GM18508 (cell line): Measurements from ENCODE around the gene TRIM3.
"Not testable (repeated sequence)": the region's sequence is repeated elsewhere in the genome, so short reads cannot be mapped to it uniquely, and the experiment has no call there.

Source experiments
- ATAC-seq: cut with Tn5 transposase; IDR thresholded peaks from one replicate; pipeline ENCODE4 v1.9.1; 2021; ENCODE audit warnings: moderate number of reproducible peaks; ENCODE audit not compliant: insufficient read depth, unreplicated experiment

The TRIM3 gene

DNA sequence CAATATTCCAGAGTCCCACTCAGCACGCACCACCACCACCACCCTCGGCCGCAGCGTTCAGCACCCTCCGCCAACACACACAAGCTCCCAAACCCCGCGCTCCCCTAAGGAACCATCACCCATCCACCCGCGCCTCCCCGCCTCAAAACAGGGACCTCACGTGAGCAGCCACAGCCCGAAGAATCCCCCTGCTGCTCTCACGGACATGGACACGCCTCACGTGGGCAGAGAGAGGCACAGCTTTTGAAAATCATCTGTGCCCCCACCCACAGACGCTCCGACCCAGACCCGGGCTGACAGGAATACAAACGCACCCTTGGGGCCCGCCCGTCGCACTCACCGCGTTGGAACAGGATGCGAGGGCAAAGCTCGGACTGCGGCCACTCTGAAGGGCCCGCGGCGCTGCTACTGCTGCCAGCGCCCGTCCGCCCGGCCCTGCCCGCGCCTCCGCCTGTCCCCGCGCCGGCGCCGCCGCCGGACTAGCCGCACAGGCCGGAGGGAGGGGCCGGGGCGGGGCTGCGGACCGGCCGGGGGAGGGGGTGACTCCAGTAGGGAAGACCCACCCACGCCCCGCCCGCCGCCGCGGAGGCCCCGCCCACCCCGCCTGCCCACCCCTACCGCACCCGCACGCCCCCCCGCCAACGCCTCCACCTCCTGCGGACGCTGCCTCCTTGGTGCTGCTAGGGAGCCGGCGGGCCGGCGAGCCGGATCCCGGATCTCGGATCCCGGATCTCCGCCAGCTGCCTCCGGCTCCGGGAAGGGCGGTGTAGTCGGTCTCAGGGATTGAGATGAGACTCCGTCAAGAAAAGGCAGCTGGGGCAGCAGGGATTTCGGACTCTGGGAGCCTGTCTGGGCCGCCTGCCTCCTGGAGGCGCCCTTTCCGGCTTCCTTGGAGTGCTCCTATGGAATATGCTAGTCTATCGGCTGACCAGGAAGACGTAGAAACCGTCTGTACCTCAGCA is at the start of gene TRIM3:
Gene TRIM3 (minus strand): TSS at position 491 of the 962 bp plus-strand sequence. CDS start 8,246 bp downstream, outside the sequence.
- no peak for ATAC-seq

DNA sequence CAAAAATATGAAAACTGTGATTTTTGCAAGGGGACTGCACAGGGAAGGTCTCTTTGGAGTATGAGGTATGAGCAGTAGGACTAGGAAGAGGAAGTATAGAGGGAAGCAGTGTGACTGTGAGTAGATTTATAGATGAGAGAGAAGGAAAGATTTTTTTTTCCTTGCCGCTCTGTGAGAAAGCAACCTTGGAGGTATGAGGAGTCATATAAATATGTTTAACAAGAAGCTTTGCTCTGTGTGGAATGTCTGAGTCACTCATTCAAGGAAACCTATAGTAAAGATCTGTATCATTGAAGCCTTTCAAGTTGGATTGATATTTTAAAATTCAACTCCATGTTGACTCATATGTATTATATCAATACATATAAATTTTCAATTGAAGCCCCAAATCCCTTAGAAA is 49.5 kb upstream of the TRIM3 start:
- no peak for ATAC-seq

DNA sequence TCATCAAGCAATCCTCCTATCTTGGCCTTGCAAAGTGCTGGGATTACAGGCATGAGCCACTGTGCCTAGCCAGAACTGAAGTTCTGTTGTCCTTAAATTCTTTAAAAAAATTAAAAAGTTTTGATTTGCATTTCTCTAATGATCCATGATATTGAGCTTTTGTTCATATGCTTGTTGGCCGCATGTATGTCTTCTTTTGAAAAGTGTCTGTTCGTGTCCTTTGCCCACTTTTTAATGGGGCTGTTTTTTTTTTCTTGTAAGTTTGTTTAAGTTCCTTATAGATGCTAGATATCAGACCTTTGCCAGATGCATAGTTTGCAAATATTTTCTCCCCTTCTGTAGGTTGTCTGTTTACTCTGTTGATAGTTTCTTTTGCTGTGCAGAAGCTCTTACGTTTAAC is 48.2 kb upstream of the TRIM3 start:
- ATAC-seq = not testable (repeated sequence)

DNA sequence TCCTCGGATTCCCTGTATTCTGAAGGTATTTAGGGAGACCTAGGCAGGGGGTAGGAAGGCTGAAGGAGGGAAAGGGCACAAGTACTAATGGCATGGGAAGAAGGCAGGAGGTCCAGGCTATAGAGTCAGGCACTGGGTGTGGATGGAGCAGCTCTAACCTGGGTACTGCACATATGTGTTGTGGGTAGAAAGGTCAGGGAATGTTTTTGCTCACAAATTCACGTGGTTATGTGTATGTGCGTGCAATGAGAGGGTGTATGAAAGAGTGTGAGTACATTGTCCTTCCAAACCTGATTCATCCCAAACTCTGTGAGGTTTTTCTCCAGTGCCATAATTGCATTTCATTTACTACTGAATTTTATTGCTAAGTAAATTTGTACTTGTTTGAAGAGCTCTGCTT is 46.5 kb upstream of the TRIM3 start:
- no peak for ATAC-seq

DNA sequence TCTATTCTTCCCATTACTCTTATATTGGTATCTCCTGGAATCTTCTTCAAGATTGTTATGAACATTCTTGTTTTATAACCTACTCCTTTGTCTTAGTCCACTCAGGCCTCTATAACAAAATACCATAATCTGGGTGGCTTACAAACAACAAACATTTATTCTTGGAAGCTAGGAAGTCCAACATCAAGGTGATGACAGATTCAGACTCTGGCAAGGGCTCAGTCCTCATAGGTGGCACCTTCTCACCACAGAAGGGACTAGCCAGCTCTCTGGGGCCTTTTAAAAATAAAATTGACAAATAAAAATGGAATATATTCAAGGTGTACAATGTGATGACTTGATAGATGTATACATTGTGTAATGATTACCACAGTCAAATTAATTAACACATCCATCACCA is 43.1 kb upstream of the TRIM3 start:
- no peak for ATAC-seq

DNA sequence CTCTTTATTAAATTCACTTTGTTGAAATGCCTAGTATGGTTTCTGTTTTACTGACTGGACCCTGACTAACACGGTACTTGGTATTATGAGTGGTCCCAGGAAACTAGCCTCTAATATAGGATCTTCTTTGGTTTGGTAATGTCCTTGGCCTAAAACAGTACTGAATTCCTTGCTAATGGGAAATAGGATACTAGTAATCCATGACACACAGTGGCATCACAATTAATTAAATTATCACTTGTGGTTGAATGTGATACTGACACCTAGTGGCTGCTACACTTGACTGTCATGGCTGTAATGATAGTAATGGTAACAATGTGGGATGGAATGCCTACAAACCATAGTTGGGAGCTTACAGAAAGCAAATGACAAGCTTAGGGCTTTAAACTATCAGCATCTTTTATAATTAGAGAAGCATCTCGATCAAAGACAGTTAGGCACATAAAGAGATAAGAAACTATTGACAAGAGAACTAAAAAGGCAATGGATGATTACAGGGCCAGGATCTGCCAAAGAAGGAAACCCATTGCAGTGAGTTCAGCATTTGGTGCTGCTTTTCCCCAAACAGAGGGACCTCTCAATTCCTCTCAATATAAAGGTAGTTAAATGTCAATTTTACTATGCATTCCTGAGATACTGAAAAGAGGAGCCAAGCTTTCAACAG is 32.0 kb upstream of the TRIM3 start:
- ATAC-seq = no peak

DNA sequence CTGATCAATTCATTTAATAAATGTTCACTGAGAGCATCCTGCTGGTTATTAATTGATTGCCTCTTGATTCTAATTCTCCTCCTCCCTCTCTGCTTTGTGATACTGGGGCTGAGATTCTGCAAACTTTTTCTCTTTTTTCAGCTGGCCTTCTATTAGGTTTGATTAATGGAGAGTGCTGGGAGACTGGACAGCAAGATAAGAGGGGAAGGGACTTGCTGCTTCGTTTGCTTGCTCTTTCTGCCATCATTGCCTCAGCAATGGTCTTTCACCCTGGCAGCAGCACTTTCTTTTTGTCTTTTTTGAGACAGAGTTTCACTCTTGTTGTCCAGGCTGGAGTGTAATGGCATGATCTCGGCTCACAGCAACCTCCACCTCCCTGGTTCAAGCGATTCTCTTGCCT is 30.4 kb upstream of the TRIM3 start:
- no peak for ATAC-seq

DNA sequence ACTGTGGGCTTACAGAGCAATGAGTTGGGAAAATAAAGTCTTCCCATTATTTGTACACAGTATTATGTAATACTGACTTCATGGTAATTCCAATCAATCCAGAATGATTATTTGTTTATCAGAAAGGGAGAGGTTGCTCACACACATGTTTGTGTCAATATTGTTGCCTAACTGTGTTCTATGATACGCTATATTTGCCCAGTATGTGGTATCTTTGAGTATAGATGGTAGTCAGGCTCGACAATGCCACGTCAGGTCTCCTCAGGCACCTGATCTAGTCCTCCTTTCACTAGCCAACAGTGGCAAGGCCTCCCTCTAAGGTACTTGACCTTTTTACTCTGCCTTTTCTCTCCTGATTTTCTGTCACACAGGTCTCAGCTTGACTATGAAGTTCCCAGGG is 28.6 kb upstream of the TRIM3 start:
- no peak for ATAC-seq

DNA sequence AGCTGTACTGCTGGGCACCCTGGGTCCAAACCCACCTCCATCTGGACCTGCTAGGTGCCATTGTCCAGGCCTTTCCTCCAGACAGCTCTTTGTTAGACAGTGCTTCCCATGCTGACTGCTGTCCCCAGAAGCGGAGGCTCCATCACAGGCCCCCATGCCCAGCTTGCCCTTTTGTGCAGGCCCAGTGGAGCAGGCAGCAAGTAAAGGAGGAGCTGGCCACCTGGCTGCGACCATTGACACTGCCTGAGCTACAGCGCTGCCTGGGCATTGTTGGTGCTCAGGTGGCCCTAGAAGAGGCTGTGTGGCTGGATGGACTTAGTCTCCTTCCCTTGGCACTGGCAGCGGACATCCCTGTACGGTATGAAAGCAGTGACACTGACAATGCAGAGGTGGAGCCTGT is 24.8 kb upstream of the TRIM3 start:
- ATAC-seq = no peak

DNA sequence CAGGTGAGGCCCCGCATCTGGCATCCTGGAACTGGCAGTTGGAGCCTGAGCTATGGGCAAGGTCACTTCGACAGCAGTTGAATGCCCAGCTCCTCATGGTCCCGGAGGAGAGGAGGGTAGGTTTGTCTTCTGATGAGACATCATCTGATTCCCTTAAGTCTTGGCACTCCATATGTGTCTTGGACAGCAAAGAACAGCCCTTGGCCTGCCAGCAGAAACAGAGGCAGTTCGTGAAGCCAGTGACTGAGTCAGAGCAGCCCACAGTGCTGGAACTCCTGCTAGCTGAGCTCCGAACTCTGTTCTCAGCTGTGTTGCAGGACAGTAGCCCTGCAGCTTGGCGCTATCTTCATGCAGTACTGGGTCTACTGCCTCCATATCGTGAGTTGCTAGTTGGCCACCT is 24.4 kb upstream of the TRIM3 start:
- ATAC-seq = no peak

DNA sequence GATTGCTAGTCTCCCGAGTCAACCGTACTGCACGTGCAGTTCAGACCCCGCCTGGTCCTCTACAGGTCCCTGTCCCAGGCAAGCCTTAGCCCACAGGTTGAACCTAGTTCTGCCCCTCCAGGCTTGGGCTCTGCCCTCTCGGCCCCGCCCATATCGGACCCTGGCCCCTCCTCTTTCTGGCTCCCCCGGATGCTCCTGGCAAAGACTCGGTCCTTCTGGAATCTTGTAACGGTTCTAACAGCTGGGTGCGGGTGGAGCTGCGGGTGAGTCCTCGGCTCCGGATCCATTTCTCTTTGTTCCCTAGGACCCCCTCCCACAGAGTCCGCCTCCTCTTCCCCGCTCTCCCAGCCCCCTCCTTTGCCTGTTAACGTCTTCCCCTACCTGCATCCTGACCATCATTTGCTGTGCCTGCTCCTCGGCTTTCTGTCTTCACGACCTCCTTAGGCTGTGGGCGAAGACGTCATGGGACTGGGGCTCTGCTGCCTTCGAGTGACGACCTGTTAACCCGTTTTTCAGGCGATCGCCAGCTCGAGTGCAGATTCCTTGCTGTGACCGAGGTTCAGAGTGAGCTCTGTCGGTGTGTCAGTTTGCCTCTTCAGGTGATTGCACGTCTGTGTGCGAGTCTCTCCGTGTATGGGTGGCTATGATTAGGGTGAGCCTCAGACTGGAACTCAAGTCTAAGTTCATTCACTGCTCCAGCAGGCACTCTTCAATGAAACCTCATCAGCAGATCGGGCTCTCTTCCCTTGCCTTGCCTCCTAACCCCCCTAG is 23.5 kb upstream of the TRIM3 start, which contains the start of gene DNHD1:
Gene DNHD1 (plus strand): TSS at position 212 of the 771 bp plus-strand sequence. CDS start 936 bp downstream, outside the sequence.
- ATAC-seq = no peak

DNA sequence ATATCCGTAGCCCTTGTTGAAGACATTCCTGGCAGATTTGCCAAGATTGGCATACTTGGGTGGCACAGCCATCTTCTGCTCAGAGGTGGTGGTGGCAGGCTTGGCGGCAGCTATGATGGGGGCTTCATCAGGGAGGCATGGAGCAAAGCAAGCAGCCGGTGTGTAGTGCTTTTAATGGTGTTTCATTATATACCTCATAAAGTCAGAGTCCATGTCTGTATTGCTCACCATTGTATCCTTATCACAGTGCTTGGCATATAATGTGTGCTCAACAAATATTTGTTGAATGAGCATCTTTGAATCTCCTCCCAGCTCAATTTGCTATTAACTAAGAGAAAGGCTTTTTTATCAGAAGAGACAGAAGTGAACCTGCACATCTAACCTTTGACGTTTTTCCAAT is 15.6 kb upstream of the TRIM3 start:
- ATAC-seq = no peak

DNA sequence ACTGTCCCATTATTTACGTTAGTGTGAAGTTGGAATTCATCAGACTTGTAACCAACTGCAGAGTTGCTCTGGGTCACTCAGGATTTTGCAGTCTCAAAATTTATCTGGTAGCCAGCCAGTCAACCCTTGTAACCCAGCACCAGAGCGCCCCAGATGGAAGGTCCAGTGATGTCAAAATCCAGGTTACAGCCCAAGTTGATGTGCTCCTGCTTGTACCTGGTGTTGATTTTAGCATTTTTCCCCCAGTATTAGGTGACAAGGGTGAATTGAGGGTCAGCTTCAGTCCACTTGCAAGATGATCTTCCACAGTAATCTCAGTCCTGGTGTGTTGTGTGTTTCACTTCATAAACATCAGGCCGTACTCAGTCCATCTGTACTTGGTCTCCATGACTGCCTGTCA is 15.1 kb upstream of the TRIM3 start:
- ATAC-seq = no peak

DNA sequence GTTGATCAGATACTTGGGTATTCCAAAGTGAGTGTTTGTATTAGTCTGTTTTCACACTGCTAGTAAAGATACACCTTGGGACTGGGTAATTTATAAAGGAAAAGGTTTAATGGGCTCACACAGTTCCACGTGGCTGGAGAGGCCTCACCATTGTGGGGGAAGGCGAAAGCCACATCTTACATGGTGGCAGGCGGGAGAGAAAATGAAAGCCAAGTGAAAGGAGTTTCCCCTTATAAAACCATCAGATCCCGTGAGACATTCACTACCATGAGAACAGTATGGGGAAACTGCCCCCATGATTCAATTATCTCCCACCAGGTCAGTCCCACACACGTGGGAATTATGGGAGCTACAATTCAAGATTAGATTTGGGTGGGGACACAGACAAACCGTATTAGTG is 14.6 kb upstream of the TRIM3 start:
- ATAC-seq = no peak

DNA sequence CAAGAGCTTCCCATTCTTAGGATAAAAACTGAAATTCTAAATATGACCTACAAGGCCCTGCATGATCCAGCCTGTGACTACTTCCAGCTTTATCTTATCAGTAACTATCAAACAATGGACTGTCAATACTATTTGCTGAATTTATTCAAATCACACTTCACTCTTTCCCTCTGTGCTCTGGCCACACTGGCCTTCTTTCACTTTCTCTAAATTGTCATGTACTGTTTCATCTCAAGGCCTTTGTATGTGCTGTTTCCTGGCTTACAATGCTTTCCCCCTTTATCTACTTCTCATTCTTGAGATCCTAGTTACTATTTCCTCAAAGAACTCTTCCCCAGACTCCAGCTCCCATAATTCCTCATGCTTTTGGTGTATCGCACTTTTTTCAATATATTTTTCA is 13.2 kb upstream of the TRIM3 start:
- ATAC-seq = no peak

DNA sequence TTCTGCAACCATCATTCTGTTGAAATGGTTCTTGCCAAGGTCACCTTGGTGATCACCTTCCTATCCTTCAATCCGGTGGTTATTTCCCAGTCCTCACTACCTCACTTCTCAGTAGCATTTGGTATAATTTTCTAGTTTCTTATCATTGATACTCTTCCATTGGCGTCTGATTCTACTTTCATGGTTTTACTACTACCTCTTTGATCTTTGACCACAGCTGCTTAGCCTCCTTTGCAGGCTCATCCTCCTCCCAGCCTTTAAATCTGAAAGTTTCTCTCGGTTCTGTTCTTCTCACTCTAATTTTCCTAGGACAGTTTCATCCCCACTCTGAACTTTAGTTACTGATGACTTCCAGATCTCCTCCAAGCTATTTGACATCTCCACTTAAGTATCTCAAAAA is 12.5 kb upstream of the TRIM3 start:
- ATAC-seq = no peak

DNA sequence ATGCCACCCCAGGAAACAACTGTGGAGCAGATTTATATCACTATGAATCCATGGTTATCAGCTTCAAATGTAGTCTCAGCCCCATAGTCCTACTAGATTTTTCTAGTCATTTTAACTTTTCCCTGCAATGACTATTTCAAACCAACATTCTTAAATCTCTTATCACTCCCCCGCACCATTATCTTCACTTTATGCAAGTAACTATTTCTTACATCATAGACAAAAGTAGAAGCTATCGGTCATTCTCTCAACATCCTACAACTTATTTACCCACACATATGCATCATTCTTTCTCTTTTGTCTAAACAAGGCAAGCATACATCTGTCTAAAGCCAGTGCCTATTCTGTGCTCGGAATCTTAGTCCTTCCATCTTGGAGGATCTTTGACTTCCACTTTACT is 11.9 kb upstream of the TRIM3 start:
- no peak for ATAC-seq

DNA sequence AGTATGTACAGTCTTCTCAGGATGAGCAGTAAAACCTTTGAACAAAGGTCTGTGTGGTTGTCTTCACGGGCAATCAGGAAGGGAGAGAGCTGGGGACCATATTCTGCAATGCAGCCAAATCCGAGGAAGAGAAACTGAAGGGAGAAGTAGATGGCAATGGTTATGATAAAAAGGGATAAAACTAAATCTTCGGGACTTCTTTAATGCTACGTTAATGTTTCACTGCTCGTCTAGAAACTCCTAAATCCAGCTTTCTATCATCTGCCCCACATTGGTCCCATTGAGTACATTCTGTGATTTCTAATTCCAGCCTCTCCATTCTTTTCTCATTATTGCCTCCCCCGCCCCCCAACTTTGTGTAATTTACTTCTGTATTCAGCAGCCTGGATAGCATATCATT is 9.3 kb upstream of the TRIM3 start:
- ATAC-seq = no peak

DNA sequence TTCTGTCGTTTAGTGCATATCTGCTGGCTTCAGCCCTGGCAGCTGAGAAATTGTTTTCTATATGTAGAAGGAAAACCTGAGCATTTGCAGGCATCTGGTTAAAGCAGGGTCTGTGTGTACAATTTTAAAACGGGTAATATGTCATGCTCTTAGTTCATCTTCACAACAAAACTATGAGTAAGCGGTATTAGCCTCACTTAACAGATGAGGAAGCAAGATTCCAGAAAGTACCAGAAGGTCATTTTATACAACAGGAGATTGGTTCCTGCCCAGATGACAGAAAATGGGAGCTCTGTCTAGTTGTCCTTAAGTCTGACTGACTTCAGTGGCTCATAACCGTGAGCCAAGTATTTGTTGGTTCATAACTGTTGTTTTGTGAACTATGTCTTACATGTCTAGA is 8.7 kb upstream of the TRIM3 start:
- ATAC-seq = no peak

DNA sequence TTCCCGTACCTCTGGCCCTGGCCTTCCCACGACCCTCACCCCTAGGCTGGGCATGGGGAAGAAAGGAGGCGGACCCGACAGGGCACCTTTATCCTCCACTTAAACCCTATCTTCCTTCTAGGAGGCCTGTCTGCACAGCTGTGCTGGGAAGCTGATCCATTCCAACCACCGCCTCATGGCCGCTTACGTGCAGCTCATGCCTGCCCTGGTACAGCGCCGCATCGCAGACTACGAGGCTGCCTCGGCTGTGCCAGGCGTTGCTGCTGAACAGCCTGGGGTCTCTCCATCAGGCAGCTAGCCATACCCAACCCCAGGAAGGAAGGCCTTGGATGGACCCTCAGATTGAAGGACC is 8.2 kb upstream of the TRIM3 start:
- ATAC-seq = no peak
